CD14-positive monocyte (primary cell): ENCODE data around the gene MROH8. TPM values are rescaled to one million over a fixed set of nuclear protein-coding genes. Genes with fewer than 3 reads are reported as not detected.

Experiments
- DNase-seq, 3 donors: peaks; one replicate each; pipeline ENCODE4 v3.0.0-alpha.2; 2011 to 2022
- H2AFZ ChIP-seq: 2 replicates; pipeline ENCODE4 v1.6.0; 2012; ENCODE audit warnings: mild to moderate bottlenecking, low read depth, low read length, inconsistent platforms; ENCODE audit not compliant: insufficient read depth, poor library complexity, severe bottlenecking
- H3K27ac ChIP-seq, 2 donors: 1 replicate in 1 of 2; 2 replicates in 1 of 2; pipeline ENCODE4 v1.5.1; 2012 to 2013; ENCODE audit warnings: low read length in 2 of 2, control low read depth in 1 of 2, inconsistent platforms in 1 of 2, low read depth in 1 of 2, mild to moderate bottlenecking in 1 of 2
- H3K27me3 ChIP-seq, 2 donors: one replicate each; pipeline versions ENCODE4 v1.6.0 to v1.6.1; 2011 to 2013; ENCODE audit warnings: low read length in 2 of 2; ENCODE audit not compliant: control insufficient read depth in 2 of 2, insufficient read depth in 2 of 2
- H3K36me3 ChIP-seq, 2 donors: replicated peaks in 1 of 2; 1 replicate in 1 of 2; 2 replicates in 1 of 2; pipeline versions ENCODE4 v1.5.1 to v1.6.1; 2012 to 2013; ENCODE audit warnings: low read length in 2 of 2, control low read depth in 1 of 2, inconsistent platforms in 1 of 2, mild to moderate bottlenecking in 1 of 2; ENCODE audit not compliant: insufficient read depth in 2 of 2, control insufficient read depth in 1 of 2
- H3K4me1 ChIP-seq, 2 donors: 1 replicate in 1 of 2; 2 replicates in 1 of 2; pipeline versions ENCODE4 v1.5.1 to v1.6.1; 2012 to 2013; ENCODE audit warnings: low read length in 2 of 2, control low read depth in 1 of 2, inconsistent platforms in 1 of 2, mild to moderate bottlenecking in 1 of 2, moderate library complexity in 1 of 2; ENCODE audit not compliant: insufficient read depth in 2 of 2, control insufficient read depth in 1 of 2
- H3K4me2 ChIP-seq: replicated peaks from 2 replicates; pipeline ENCODE3; 2012; ENCODE audit warnings: low read length, moderate library complexity, mild to moderate bottlenecking; ENCODE audit not compliant: poor library complexity, severe bottlenecking; ENCODE audit errors: extremely low read depth
- H3K4me3 ChIP-seq, 3 experiments: fragments of 200-600 bp in 1 of 3; sonication (generic) in 1 of 3; replicated peaks in 1 of 3; 1 replicate in 2 of 3; 2 replicates in 1 of 3; pipeline ENCODE4 v1.5.1; 2011 to 2013; ENCODE audit warnings: low read length in 3 of 3, mild to moderate bottlenecking in 3 of 3, control low read depth in 2 of 3, low read depth in 2 of 3, inconsistent platforms in 1 of 3, moderate library complexity in 1 of 3
- H3K79me2 ChIP-seq: 2 replicates; pipeline ENCODE4 v1.6.0; 2012; ENCODE audit warnings: mild to moderate bottlenecking, control low read depth, inconsistent platforms, low read length, moderate library complexity; ENCODE audit not compliant: insufficient read depth
- H3K9ac ChIP-seq: 2 replicates; pipeline ENCODE4 v1.6.0; 2017; ENCODE audit warnings: low read length, mild to moderate bottlenecking; ENCODE audit not compliant: insufficient read depth, poor library complexity, severe bottlenecking
- H3K9me3 ChIP-seq, 2 donors: replicated peaks in 1 of 2; 1 replicate in 1 of 2; 2 replicates in 1 of 2; pipeline versions ENCODE4 v1.5.1 to v1.6.1; 2012 to 2013; ENCODE audit warnings: low read length in 2 of 2, control low read depth in 1 of 2; ENCODE audit not compliant: control insufficient read depth in 1 of 2, insufficient read depth in 1 of 2
- H4K20me1 ChIP-seq: 2 replicates; pipeline ENCODE4 v1.6.0; 2012; ENCODE audit warnings: mild to moderate bottlenecking, low read length, control low read depth, moderate library complexity; ENCODE audit not compliant: insufficient read depth
- H3K27ac Mint-ChIP-seq, 7 donors: one replicate each; pipeline ENCODE4 v1.8.0; 2020; ENCODE audit warnings: mild to moderate bottlenecking in 7 of 7, mixed read lengths in 7 of 7, moderate library complexity in 6 of 7, inconsistent platforms in 2 of 7
- H3K27me3 Mint-ChIP-seq, 3 donors: one replicate each; pipeline ENCODE4 v1.8.0; 2021 to 2022; ENCODE audit warnings: low read depth in 3 of 3, mild to moderate bottlenecking in 3 of 3, mixed read lengths in 3 of 3, moderate library complexity in 3 of 3, inconsistent platforms in 1 of 3
- H3K36me3 Mint-ChIP-seq, 2 donors: one replicate each; pipeline ENCODE4 v1.8.0; 2020; ENCODE audit warnings: mixed read lengths in 2 of 2, inconsistent platforms in 1 of 2, mild to moderate bottlenecking in 1 of 2
- H3K4me1 Mint-ChIP-seq: one replicate; pipeline ENCODE4 v1.8.0; 2020; ENCODE audit warnings: mild to moderate bottlenecking, mixed read lengths
- H3K4me3 Mint-ChIP-seq, 2 donors: one replicate each; pipeline ENCODE4 v1.8.0; 2020; ENCODE audit warnings: mild to moderate bottlenecking in 2 of 2, mixed read lengths in 2 of 2, moderate library complexity in 1 of 2
- H3K9me3 Mint-ChIP-seq, 7 donors: one replicate each; pipeline ENCODE4 v1.8.0; 2020 to 2022; ENCODE audit warnings: mixed read lengths in 7 of 7, mild to moderate bottlenecking in 6 of 7, moderate library complexity in 6 of 7, inconsistent platforms in 2 of 7
- CTCF ChIP-seq: fragments of 200-600 bp; IDR thresholded peaks from one replicate; pipeline ENCODE4 v1.8.0; 2022; ENCODE audit warnings: antibody characterized with exemption, mild to moderate bottlenecking
- WGBS: methylation state at CpG from one replicate; pipeline ENCODE4 v1.1.5; 2013; ENCODE audit warnings: missing lambda C conversion rate; ENCODE audit not compliant: insufficient coverage; 5-methylcytosine and 5-hydroxymethylcytosine counted together
- intact Hi-C, 2 donors: fragments of 100-400 bp; cut with micrococcal nuclease; formaldehyde crosslinking; loops; one replicate each; pipeline versions ENCODE4 v1.15.0 to v1.15.1; 2023
- polyA plus RNA-seq, 3 donors: library from polyadenylated mRNA; depleted of rRNA in 1 of 3; unstranded in 2 of 3; stranded (reverse) in 1 of 3; fragments of 300-500 nt in 2 of 3; fragments of >200 nt in 1 of 3; fragmentation: Illumina TruSeq in 2 of 3; gene quantifications; 1 replicate in 2 of 3; 2 replicates in 1 of 3; pipeline ENCODE4 v1.2.3, GENCODE V29; 2012 to 2021

Gene MROH8
- polyA plus RNA-seq, 3 donors: 0.08 to 1.0 (median 0.52) TPM

GRCh38 chr20:37189416-37190016 lies 10.2 kb upstream of the MROH8 start:
- no peak overlapping the region for H2AFZ ChIP-seq
- peaks cover 44 to 82% of the 10 kb centered on the region in 2 donors for H3K36me3 ChIP-seq
- Mint-ChIP-seq H3K9me3 (peaks cover 0 to 2% (median 0%) of the 10 kb centered on the region in 7 donors), H3K4me3 (no peak overlapping the region), H3K27ac (peak overlapping the region in 2 of 7 donors; percentile 0 to 4), H3K27me3 (no peaks in the 10 kb centered on the region), H3K36me3 (peaks cover 59 to 78% of the 10 kb centered on the region in 2 donors), H3K4me1 (peaks cover 27% of the 10 kb centered on the region)
- H3K4me3 ChIP-seq: no peak overlapping the region
- peaks cover 96% of the 10 kb centered on the region for H3K79me2 ChIP-seq
- H3K27ac ChIP-seq: peak overlapping the region in 1 of 2 donors; percentile 40
- no peaks in the 10 kb centered on the region for H3K27me3 ChIP-seq
- peaks cover 84% of the 10 kb centered on the region for H4K20me1 ChIP-seq
- DNase-seq: no peak
- H3K4me1 ChIP-seq: no peaks in the 10 kb centered on the region
- no peak overlapping the region for H3K9ac ChIP-seq
- intact Hi-C loops: no loop called here
- no peaks in the 10 kb centered on the region for H3K9me3 ChIP-seq
- TF ChIP-seq CTCF: no peak
- WGBS: 52% methylated on average over 3 of the region's 6 CpGs
- no peak overlapping the region for H3K4me2 ChIP-seq

- 100% methylated on average over 1 of the region's 7 CpGs for WGBS
- H2AFZ ChIP-seq: no peak overlapping the region
Measured at GRCh38 chr20:37188787-37189186, 9.4 kb upstream of the MROH8 start.

More at GRCh38 chr20:37188787-37189186, 9.4 kb upstream of the MROH8 start:
- Mint-ChIP-seq H3K27me3 (no peaks in the 10 kb centered on the region), H3K9me3 (peaks cover 0 to 2% (median 0%) of the 10 kb centered on the region in 7 donors), H3K36me3 (peaks cover 63 to 78% of the 10 kb centered on the region in 2 donors), H3K4me1 (peaks cover 20% of the 10 kb centered on the region), H3K27ac (peak overlapping the region in 2 of 7 donors; percentile 50 to 56), H3K4me3 (no peak overlapping the region)
- H3K36me3 ChIP-seq: peaks cover 51 to 86% of the 10 kb centered on the region in 2 donors
- H3K27ac ChIP-seq: no peak overlapping the region
- no peak overlapping the region for H3K4me2 ChIP-seq
- no peaks in the 10 kb centered on the region for H3K27me3 ChIP-seq
- H3K9ac ChIP-seq: no peak overlapping the region
- no peaks in the 10 kb centered on the region for H3K9me3 ChIP-seq
- TF ChIP-seq CTCF: no peak
- H4K20me1 ChIP-seq: peaks cover 84% of the 10 kb centered on the region
- H3K4me1 ChIP-seq: no peaks in the 10 kb centered on the region
- intact Hi-C loops: no loop called here
- peaks cover 96% of the 10 kb centered on the region for H3K79me2 ChIP-seq
- no peak for DNase-seq
- H3K4me3 ChIP-seq: no peak overlapping the region
